ENCODE measurements around the gene PHKG1. TPM values are rescaled to one million over a fixed set of nuclear protein-coding genes. Genes with fewer than 3 reads are reported as not detected.

PHKG1 gene
- total RNA-seq, 1 experiment from 2014 or later: 1.1 TPM

DNA sequence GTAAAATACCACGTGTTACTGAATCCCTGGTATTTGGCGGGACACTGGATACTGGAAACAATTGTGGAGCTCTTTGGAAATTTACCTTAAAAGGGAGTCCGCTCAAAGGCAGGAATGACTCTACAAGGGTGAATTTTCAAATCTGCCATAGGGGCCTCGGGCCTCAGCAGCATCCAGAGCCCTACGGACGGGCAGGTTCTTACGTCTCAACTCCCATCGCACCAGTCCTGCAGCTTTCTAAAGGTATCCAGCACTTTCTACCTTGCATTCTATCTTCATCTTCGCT is 41.8 kb downstream of the PHKG1 start:
- no peaks in the 10 kb centered on the region for H3K9me2 ChIP-seq (ENCODE audit: insufficient read depth)
- H3K4me2 ChIP-seq (ENCODE audit: low read length): peak overlapping the region; percentile 94
- POLR2A ChIA-PET: interaction anchor here (0.7 to 2.7 kb wide), 11 partner anchors 12 to 483 kb away, joined by 3 to 64 read pairs (median 5); partner anchors contain the start of genes CHCHD2, PHKG1 and SUMF2
- DNase-seq (ENCODE audit: low read depth, low spot score): no peak
- TSS peak; percentile 90 for BruUV-seq (replicated peaks)
- no peak for ATAC-seq
- H2AFZ ChIP-seq (ENCODE audit: low read depth, low read length, poor library complexity, severe bottlenecking): no peak overlapping the region
- TF ChIP-seq EGR1 (IDR thresholded peaks at IDR 0.05; ENCODE audit: low read depth) (no peak), JUND (IDR thresholded peaks at IDR 0.05) (no peak), POLR2AphosphoS5 (IDR thresholded peaks at IDR 0.05; ENCODE audit: low read depth, low read length) (no peak), FOSL1 (IDR thresholded peaks at IDR 0.05; ENCODE audit: low read depth) (no peak), CEBPB (IDR thresholded peaks at IDR 0.05; ENCODE audit: low read depth) (no peak), ZNF274 (IDR thresholded peaks at IDR 0.05; ENCODE audit: low read depth, low read length) (no peak), TCF7L2 (IDR thresholded peaks at IDR 0.05; ENCODE audit: borderline replicate concordance, extremely low read depth, insufficient read depth, insufficient read length) (no peak), SP1 (IDR thresholded peaks at IDR 0.05; ENCODE audit: low read depth) (no peak), SIN3A (IDR thresholded peaks at IDR 0.05; ENCODE audit: low read depth) (no peak), ZFX (IDR thresholded peaks at IDR 0.05) (no peak; the same call in 1 of the 2 replicates), EZH2phosphoT487 (IDR thresholded peaks at IDR 0.05; ENCODE audit: borderline replicate concordance) (no peak), POLR2A (IDR thresholded peaks at IDR 0.05; ENCODE audit: borderline replicate concordance, extremely low read depth, insufficient read depth, insufficient read length) (no peak), ELF1 (IDR thresholded peaks at IDR 0.05; ENCODE audit: borderline replicate concordance, low read depth) (no peak), EZH2 (IDR thresholded peaks at IDR 0.05) (no peak), YY1 (IDR thresholded peaks at IDR 0.05; ENCODE audit: extremely low read depth, insufficient replicate concordance, low read depth, low read length) (no peak), CBX3 (IDR thresholded peaks at IDR 0.05; ENCODE audit: low read depth) (no peak), SRF (IDR thresholded peaks at IDR 0.05; ENCODE audit: low read depth) (no peak)
- TF ChIP-seq, protein P1, sequence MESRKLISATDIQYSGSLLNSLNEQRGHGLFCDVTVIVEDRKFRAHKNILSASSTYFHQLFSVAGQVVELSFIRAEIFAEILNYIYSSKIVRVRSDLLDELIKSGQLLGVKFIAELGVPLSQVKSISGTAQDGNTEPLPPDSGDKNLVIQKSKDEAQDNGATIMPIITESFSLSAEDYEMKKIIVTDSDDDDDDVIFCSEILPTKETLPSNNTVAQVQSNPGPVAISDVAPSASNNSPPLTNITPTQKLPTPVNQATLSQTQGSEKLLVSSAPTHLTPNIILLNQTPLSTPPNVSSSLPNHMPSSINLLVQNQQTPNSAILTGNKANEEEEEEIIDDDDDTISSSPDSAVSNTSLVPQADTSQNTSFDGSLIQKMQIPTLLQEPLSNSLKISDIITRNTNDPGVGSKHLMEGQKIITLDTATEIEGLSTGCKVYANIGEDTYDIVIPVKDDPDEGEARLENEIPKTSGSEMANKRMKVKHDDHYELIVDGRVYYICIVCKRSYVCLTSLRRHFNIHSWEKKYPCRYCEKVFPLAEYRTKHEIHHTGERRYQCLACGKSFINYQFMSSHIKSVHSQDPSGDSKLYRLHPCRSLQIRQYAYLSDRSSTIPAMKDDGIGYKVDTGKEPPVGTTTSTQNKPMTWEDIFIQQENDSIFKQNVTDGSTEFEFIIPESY (IDR thresholded peaks at IDR 0.05; ENCODE audit: extremely low read depth, insufficient replicate concordance, low read length): no peak
- TF ChIP-seq, protein P2, sequence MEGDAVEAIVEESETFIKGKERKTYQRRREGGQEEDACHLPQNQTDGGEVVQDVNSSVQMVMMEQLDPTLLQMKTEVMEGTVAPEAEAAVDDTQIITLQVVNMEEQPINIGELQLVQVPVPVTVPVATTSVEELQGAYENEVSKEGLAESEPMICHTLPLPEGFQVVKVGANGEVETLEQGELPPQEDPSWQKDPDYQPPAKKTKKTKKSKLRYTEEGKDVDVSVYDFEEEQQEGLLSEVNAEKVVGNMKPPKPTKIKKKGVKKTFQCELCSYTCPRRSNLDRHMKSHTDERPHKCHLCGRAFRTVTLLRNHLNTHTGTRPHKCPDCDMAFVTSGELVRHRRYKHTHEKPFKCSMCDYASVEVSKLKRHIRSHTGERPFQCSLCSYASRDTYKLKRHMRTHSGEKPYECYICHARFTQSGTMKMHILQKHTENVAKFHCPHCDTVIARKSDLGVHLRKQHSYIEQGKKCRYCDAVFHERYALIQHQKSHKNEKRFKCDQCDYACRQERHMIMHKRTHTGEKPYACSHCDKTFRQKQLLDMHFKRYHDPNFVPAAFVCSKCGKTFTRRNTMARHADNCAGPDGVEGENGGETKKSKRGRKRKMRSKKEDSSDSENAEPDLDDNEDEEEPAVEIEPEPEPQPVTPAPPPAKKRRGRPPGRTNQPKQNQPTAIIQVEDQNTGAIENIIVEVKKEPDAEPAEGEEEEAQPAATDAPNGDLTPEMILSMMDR (IDR thresholded peaks at IDR 0.05 in 2 of 3, conservative IDR thresholded peaks at IDR 0.05 in 1 of 3; ENCODE audit: borderline replicate concordance in 1 of 3, insufficient read depth in 1 of 3, low read depth in 2 of 3, low read length in 2 of 3): no peak
- TF ChIP-seq, protein P3, sequence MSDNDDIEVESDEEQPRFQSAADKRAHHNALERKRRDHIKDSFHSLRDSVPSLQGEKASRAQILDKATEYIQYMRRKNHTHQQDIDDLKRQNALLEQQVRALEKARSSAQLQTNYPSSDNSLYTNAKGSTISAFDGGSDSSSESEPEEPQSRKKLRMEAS (IDR thresholded peaks at IDR 0.05): no peak
- H3K4me3 ChIP-seq (replicated peaks in 1 of 2; ENCODE audit: low read depth in 1 of 2, low read length in 2 of 2): peak overlapping the region; percentile 90 to 98
- H3K36me3 ChIP-seq (ENCODE audit: control insufficient read depth in 1 of 2, insufficient read depth in 2 of 2, low read length in 2 of 2): peaks cover 27 to 31% of the 10 kb centered on the region in 2 experiments
- peak overlapping the region; percentile 97 for H3K9ac ChIP-seq (ENCODE audit: low read length)
- no peaks in the 10 kb centered on the region for H3K27me3 ChIP-seq (ENCODE audit: insufficient read depth, low read length)
- intact Hi-C loops (cut with micrococcal nuclease): no loop called here
- H3K9me3 ChIP-seq (ENCODE audit: control insufficient read depth in 1 of 2, insufficient read depth in 1 of 2, low read depth in 1 of 2, low read length in 2 of 2): no peaks in the 10 kb centered on the region
- RAD21 ChIA-PET (ENCODE audit: low non-redundant PET in 1 of 2, low total read pairs in 2 of 2, uncharacterized antibody in 2 of 2, unreplicated experiment in 2 of 2): no interaction called here
- peaks cover 95% of the 10 kb centered on the region for H3K79me2 ChIP-seq (ENCODE audit: insufficient read depth, low read length)
- CTCF ChIA-PET: interaction anchor here (0.7 to 1.2 kb wide), 4 partner anchors 12 to 23 kb away, joined by 3 to 7 read pairs (median 6); no protein-coding TSS in a partner anchor
- peak overlapping the region; percentile 94 for H3K27ac ChIP-seq (ENCODE audit: low read depth, low read length)
- H3K4me1 ChIP-seq (ENCODE audit: control insufficient read depth in 1 of 2, insufficient read depth in 2 of 2, low read length in 2 of 2): peaks cover 22 to 34% of the 10 kb centered on the region in 2 experiments
- peaks cover 18% of the 10 kb centered on the region; the same call in 1 of the 2 replicates for H4K20me1 ChIP-seq (ENCODE audit: insufficient read depth)

Data from HCT116 (cell line).